AML-193 (cell line): ENCODE data around the gene MSH3.
A peak's percentile ranks its signal among the peaks of the same experiment; 100 is the strongest.

Source experiments
- DNase-seq, 2 experiments: peaks; one replicate each; lab custom pipeline; 2025; lab: John Stamatoyannopoulos, UW

Gene MSH3

DNA sequence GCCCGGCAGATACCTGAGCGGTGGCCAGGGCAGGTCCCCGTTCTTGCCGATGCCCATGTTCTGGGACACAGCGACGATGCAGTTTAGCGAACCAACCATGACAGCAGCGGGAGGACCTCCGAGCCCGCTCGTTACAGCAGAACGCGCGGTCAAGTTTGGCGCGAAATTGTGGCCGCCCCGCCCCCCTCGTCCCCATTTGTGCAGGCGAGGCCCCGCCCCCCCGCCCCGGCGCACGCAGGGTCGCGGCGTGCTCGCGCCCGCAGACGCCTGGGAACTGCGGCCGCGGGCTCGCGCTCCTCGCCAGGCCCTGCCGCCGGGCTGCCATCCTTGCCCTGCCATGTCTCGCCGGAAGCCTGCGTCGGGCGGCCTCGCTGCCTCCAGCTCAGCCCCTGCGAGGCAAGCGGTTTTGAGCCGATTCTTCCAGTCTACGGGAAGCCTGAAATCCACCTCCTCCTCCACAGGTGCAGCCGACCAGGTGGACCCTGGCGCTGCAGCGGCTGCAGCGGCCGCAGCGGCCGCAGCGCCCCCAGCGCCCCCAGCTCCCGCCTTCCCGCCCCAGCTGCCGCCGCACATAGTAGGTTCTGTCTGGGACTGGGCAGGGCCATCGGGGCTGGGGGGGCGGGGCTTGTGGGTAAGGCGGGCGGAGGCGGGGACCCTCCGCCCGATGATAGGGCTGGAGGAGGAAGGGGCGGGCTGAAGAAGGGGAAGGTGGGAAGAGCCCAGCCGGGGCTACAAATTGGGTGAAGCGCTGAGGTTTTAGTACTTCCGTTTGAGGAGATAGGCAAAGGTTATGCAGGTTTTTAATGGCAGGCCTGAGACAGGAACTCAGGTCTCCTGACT lies at the start of gene MSH3, which contains the start of gene DHFR:
Gene MSH3 (plus strand): TSS at position 262 of the 840 bp plus-strand sequence. CDS start 76 bp downstream, at position 338.
Gene DHFR (minus strand): TSS at position 593 of the 840 bp plus-strand sequence. CDS start 494 bp downstream, at position 99.
- peak; percentile 89 to 91 for DNase-seq

- no peak for DNase-seq
Observed at GRCh38 chr5:80607343-80607742, 47.1 kb upstream of the MSH3 start.

DNA sequence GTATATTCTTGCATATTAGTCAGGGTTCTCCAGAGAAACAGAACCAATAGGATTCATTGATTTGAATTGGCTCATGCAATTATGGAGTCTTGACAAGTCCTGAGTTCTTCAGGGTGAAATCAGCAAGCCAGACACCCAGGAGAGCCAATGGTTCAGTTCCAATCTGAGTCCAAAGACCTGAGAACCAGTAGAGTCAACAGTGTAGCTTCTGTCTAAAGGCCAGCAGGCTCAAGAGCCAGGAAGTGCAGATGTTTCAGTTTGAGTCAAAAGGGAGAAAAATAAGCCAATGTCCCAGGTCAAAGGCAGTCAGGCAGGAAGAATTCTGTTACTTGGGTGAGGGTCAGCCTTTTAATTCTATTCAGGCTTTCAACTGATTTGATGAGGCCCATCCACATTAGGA lies 46.6 kb upstream of the MSH3 start:
- no peak for DNase-seq

DNA sequence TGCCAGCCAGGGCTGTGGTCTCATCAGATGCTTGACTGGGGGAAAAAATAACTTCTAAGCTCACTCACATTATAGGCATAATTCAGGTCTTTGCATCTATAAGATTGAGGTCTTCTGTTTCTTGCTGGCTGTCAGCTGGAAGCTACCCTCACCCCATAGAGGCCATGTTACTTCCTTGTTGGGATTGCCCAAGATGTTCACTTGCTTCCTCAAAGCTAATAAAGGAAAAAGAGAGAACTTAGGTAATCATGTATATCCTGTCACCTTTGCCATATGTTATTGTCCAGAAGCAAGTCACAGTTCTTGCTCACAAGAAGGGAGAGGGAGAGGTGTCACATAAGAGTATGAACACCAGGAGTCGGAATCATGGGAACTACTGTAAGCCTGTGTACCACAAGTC lies 45.7 kb upstream of the MSH3 start:
- DNase-seq = peak; percentile 93

DNA sequence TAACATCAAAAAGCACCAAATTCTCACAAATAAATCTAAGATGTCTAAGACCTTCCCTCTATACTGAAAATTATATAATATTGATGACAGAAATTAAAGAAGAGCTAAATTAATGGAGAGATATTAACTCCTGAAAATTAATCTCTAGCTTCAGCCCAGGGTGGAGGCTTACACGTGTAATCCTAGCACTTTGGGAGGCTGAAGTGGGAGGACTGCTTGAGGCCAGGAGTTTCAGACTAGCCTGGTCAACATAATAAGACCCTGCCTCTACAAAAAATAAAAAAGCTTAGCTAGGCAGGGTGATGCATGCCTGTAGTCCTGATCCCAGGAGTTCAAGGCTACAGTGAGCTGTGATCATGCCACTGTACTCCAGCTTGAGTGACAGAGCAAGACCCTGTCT lies 44.8 kb upstream of the MSH3 start:
- no peak for DNase-seq

DNA sequence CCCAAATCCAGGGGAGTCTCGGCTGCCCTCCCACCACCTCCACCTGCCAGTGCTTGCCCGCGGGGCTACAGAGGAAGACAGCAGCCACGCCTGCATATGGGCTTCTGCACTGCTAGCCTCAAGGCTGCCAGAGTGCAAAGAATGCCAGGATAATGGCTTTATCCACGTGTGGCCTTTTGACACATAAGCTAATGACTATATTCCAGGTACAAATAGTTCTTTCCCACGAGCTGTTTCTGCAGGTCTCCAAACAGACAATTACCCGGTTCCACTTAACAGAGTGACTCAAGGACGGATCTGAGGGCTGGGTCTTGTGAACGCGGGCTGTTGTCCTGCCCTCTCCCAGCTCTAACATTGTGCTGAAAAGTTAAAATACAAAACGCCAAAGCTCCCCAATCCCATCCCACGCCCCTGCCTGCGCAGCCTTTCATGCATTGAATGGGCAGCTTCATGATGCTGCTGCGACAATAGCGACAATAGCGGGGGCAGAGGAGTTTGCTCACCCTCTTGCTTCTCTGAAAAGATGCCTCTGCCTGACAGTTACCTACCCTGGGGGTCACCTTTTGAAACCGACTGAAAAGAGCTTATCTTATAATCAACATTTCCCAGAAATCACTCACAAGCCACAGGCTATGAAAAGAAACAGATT lies 39.1 kb upstream of the MSH3 start:
- no peak for DNase-seq

DNA sequence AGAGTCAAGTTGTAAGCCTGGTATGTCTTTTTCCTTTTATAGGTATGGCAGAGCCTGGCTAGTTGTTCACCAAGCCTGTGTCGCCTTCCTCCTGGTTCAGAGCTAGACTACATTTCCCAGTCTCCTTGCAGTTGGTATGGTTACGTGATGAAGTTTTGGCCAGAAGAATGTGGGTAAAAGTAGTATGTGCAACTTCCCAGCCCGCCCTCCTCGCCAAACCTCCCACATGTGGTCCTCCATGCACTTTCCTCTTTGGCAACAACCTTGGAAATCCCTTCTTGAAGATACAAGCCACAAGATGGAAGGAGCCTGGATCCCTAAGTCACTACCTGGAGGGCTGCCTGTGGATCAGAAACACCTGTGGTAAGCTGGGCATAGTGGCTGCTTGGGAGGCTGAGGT lies 36.0 kb upstream of the MSH3 start:
- DNase-seq = no peak

DNA sequence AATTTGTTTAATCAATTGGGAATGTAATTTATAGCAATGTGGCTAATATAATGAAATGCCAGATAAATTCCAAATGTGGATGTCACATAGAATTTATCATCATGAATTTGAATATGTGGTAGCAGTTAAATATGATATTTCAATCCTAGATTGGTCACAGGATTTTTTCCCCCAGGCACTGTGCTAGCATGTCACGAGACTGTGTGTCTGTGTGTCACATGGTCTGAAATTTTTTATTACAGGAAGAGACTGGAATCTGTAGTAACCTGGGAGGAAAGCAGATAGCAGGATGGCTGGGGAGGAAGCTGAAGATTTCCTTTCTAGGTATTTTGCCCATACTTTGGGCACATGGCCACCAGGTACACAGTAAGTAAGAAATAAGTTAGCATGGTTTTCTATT lies 35.4 kb upstream of the MSH3 start:
- no peak for DNase-seq

- no peak for DNase-seq
Observed at GRCh38 chr5:80620211-80620610, 34.2 kb upstream of the MSH3 start.

DNA sequence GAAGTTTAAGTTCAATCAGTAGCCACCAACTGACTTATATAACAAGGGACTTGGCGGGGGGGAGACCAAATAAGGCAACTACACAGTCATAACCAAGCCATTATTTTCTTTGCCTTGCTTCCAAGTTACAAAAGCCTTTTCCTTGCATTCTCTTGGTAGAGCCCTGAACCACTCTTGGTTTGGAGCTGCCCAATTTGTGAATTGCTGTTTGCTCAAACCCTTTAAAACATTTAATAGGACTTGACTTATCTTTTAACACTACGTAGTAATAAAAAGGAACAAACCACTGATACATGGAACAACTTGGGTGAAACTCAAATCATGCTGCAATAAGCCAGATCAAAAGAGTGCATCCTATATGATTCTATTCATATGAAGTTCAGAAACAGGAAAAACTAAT lies 31.7 kb upstream of the MSH3 start:
- no peak for DNase-seq

- no peak for DNase-seq
Observed at GRCh38 chr5:80623999-80624398, 30.5 kb upstream of the MSH3 start.

DNA sequence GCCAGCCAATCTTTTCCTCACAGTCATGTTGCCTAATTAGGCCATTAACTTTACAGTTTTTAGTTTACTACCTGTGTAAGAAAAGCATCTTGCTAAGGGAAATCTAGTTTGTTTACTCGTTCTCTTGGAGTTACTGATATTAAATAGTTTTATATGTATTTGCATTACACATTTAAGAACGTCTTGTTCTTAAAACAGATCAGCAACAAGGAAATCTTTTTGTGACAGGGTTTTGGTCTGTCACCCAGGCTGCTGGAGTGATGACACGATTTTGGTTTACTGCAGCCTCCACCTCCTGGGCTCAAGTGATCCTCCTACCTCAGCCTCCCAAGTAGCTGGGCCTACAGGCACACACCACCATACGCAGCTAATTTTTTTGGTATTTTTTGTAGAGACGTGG lies 29.2 kb upstream of the MSH3 start:
- no peak for DNase-seq

DNA sequence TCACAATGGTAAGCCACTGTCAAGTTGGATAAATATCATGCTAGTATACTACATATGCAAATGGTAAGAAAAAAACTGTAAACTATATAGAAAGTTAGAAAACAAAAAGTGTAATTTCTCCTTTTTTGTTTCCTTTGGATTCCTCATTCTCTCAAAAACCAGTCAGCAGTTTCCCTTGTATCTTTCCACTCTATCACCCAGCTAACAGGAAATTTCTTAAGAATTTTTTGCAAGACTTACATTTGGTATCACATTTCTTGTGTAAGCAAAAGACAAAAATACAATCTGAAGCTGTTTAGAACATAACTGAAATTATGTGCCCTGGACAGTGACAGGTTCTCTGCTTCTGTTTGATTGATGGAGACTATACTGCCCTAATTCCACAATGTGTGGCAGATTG lies 25.2 kb upstream of the MSH3 start:
- DNase-seq = peak; percentile 37 to 63

DNA sequence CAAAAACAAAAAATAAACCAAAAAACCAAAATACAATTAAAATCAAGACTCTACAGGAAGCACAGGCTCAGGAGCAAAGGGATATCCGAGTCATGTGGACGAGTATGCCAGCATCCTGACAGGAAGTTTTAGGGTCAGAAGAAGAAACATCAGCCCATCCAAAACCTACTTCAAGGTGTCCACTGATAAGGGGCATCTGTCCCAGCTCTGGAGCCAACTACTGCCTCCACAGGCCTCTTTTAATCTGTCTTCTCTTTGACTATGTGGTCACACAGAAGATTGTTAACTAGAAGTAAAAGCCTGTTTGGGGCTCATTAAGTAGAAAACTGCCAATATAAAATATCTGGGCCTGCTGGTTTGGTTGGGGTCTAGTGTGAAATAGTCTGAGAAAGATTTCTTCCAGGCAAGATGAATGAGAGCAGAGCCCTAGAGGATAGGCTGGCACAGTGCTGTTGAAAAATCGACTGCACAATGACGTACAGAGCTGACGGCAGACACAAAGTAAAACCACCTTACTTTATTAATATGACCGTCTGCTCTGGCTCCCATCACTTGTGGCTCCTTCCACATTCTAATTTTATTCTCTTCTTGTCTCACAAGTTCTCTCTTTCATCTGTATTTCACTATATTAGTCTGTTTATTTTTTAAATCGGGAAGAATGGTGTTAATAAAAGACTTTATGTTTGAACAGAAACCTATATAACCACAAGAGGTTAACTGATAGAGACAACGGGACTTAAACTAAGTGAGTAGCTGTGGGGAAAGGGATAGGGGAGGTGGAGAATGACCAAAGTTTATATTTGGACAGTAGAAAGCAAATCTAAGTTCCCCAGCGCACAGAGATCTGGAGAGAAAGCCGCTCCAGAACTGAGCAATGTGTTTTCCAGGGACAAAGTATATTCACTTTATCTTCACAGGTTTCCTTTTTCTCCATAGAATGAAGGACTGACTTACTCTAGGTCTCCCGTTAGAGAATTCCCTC lies 22.9 kb upstream of the MSH3 start:
- no peak for DNase-seq

DNA sequence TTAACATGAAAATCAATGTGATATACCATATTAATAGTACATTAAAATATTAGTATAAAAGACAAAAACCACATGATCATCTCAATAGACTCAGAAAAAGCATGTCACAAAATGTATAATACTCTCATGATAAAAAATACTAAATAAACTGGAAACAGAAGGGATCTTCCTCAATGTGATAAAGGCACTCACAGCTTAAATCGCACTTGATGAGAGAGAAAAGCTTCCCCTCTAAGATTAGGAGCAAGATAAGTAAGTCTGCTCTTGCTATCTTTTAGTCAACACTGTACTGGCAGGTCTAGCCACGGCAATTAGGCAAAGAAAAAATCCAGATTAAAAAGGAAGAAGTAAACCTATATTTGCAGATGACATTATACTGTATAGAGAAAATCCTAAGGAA lies 21.8 kb upstream of the MSH3 start:
- DNase-seq = no peak

GRCh38 chr5:80634193-80634592 lies 20.3 kb upstream of the MSH3 start:
- DNase-seq = no peak

- no peak for DNase-seq
Observed at GRCh38 chr5:80641353-80641752, 13.1 kb upstream of the MSH3 start.

DNA sequence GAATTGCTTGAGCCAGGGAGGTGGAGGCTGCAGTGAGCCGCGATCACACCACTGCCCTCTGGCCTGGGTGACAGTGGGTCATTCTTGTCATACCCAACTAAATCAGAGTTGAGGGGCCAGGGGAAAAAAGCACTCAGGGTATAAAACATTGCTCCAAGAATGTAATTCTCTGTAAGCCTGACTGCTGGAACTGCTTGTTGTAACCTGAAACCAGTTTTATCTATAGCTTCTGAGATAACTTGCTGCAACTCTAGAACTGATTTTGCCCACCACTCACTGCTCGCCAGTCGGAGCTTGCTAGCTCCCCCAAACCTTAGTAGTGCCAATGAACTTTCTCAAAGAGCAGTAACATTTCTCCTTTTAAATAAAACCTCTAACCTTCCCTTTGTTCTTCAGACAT lies 9.6 kb upstream of the MSH3 start:
- DNase-seq = no peak

DNA sequence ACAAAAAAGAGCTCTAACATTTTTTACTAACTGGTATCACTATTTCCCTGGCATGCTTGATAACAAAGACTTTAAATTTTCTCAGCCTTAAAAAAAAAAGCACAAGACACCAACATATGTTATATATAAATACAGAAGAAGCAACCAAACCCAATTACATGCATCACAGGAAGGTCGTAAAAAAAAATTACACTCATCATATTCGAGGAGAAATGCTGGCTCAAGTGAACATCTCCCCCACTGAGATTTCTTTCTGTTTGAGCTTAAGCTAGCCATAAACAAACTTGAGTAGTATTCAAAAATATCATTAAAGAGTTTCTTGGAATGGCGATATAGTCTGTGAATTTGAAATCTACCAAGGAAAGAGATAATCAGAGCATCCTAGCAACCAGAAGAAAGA lies 7.5 kb upstream of the MSH3 start:
- DNase-seq = no peak

- DNase-seq = no peak
Observed at GRCh38 chr5:80653502-80653901, 950 bp upstream of the MSH3 start.

DNA sequence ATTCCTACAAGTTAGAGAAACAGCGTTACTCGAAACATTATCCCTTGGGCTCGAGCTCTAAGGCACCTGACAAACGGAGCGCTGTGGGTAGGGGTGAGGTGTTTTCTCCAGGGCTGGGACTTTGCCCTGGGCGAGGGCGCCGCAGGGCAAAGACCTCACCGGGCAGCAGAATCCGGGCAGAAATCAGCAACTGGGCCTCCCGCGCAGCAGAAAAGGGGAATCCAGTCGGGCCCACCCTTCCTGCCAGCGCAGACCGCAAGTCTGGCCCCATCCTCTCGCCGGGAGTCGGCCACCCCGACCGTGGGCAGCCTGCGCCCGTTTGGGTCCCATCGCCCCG lies 430 bp upstream of the MSH3 start:
- DNase-seq = peak; percentile 20 to 30

GRCh38 chr5:80655231-80655774 lies 851 bp downstream of the MSH3 start:
- DNase-seq = no peak
